NOMO-1 treated with dmso at 0.1 percent for 144 hours (cell line): Measurements from ENCODE around the gene POLE.

Experiments used
- DNase-seq: peaks from one replicate; lab custom pipeline; 2025; ENCODE audit not compliant: unreplicated experiment; lab: John Stamatoyannopoulos, UW

The POLE gene

GRCh38 chr12:132687211-132688164 lies at the start of gene POLE, which contains the start of gene PXMP2:
Gene POLE (minus strand): TSS chr12:132687342. CDS start chr12:132687315, 27 bp downstream.
Gene PXMP2 (plus strand): TSS chr12:132687587. CDS start chr12:132687671, 84 bp downstream.
- DNase-seq: peak; percentile 91

- no peak for DNase-seq
These were observed 49.8 kb upstream of the POLE start for GRCh38 chr12:132736913-132737312.

GRCh38 chr12:132736378-132736777 lies 49.2 kb upstream of the POLE start:
- no peak for DNase-seq

GRCh38 chr12:132735496-132735895 lies 48.4 kb upstream of the POLE start:
- DNase-seq: no peak

GRCh38 chr12:132734206-132734605 lies 47.1 kb upstream of the POLE start:
- DNase-seq: no peak

- DNase-seq: no peak
These were observed 44.4 kb upstream of the POLE start for GRCh38 chr12:132731574-132731973.

- no peak for DNase-seq
These were observed 43.2 kb upstream of the POLE start for GRCh38 chr12:132730353-132730752.

- no peak for DNase-seq
These were observed 42.6 kb upstream of the POLE start for GRCh38 chr12:132729541-132730320.

- no peak for DNase-seq
These were observed 41.4 kb upstream of the POLE start for GRCh38 chr12:132728502-132728901.

- DNase-seq: no peak
These were observed 40.1 kb upstream of the POLE start for GRCh38 chr12:132727091-132727794.

GRCh38 chr12:132726386-132726785 lies 39.2 kb upstream of the POLE start:
- DNase-seq: no peak

- DNase-seq: no peak
These were observed 37.5 kb upstream of the POLE start for GRCh38 chr12:132724506-132725241.

- no peak for DNase-seq
These were observed 36.6 kb upstream of the POLE start for GRCh38 chr12:132723764-132724140.

- DNase-seq: no peak
These were observed 36.0 kb upstream of the POLE start for GRCh38 chr12:132723015-132723763.

- DNase-seq: no peak
These were observed 33.6 kb upstream of the POLE start for GRCh38 chr12:132720606-132721345.

- DNase-seq: no peak
These were observed 32.8 kb upstream of the POLE start for GRCh38 chr12:132719954-132720324.

- DNase-seq: no peak
These were observed 32.2 kb upstream of the POLE start for GRCh38 chr12:132719141-132719953.

GRCh38 chr12:132718644-132719043 lies 31.5 kb upstream of the POLE start:
- DNase-seq: no peak
